H9 (cell line): ENCODE results near the gene NDE1. TPM values are rescaled to one million over a fixed set of nuclear protein-coding genes. Genes with fewer than 3 reads are reported as not detected.

Source experiments
- DNase-seq: peaks from one replicate; pipeline ENCODE4 v3.0.0-alpha.2; 2017
- H2AFZ ChIP-seq: one replicate; pipeline ENCODE4 v1.6.1; 2013; ENCODE audit warnings: mild to moderate bottlenecking, low read length, control low read depth, moderate library complexity
- H2AK5ac ChIP-seq: 2 replicates; pipeline ENCODE4 v1.6.1; 2013; ENCODE audit warnings: low read length, control low read depth, mixed read lengths; ENCODE audit not compliant: insufficient read length
- H2BK120ac ChIP-seq: one replicate; pipeline ENCODE4 v1.6.1; 2013; ENCODE audit warnings: low read depth, mild to moderate bottlenecking, low read length, control low read depth, inconsistent platforms; ENCODE audit not compliant: poor library complexity, severe bottlenecking
- H2BK12ac ChIP-seq: 2 replicates; pipeline ENCODE4 v1.6.1; 2013; ENCODE audit warnings: low read length, control low read depth, mixed read lengths, low read depth; ENCODE audit not compliant: insufficient read length
- H2BK15ac ChIP-seq: 2 replicates; pipeline ENCODE4 v1.6.1; 2013; ENCODE audit warnings: low read depth, low read length, control low read depth
- H2BK20ac ChIP-seq: one replicate; pipeline ENCODE4 v1.6.1; 2013; ENCODE audit warnings: low read depth, mild to moderate bottlenecking, low read length, control low read depth, inconsistent platforms; ENCODE audit not compliant: poor library complexity, severe bottlenecking
- H2BK5ac ChIP-seq: 2 replicates; pipeline ENCODE4 v1.6.1; 2013; ENCODE audit warnings: low read length, control low read depth, mixed read lengths; ENCODE audit not compliant: insufficient read length
- H3K14ac ChIP-seq: 2 replicates; pipeline ENCODE4 v1.6.1; 2013; ENCODE audit warnings: low read length, control low read depth; ENCODE audit not compliant: insufficient read depth
- H3K18ac ChIP-seq: 2 replicates; pipeline ENCODE4 v1.6.1; 2013; ENCODE audit warnings: low read depth, mild to moderate bottlenecking, mixed read lengths, low read length, control low read depth; ENCODE audit not compliant: insufficient read length
- H3K23ac ChIP-seq: 2 replicates; pipeline ENCODE4 v1.6.1; 2013; ENCODE audit warnings: low read length, control low read depth, mixed read lengths, low read depth; ENCODE audit not compliant: insufficient read length
- H3K23me2 ChIP-seq: 2 replicates; pipeline ENCODE4 v1.6.1; 2013; ENCODE audit warnings: low read depth, mild to moderate bottlenecking, mixed read lengths, low read length, control low read depth; ENCODE audit not compliant: insufficient read length, poor library complexity, severe bottlenecking
- H3K27ac ChIP-seq: 2 replicates; pipeline ENCODE4 v1.5.1; 2013; ENCODE audit warnings: low read length, control low read depth, mixed read lengths, low read depth; ENCODE audit not compliant: insufficient read length
- H3K27me3 ChIP-seq: 2 replicates; pipeline ENCODE4 v1.6.1; 2013; ENCODE audit warnings: low read length, control low read depth, inconsistent platforms; ENCODE audit not compliant: insufficient read depth
- H3K4ac ChIP-seq: 2 replicates; pipeline ENCODE4 v1.6.1; 2013; ENCODE audit warnings: low read depth, mild to moderate bottlenecking, control low read depth, inconsistent platforms, low read length, moderate library complexity
- H3K4me1 ChIP-seq: 2 replicates; pipeline ENCODE4 v1.6.1; 2013; ENCODE audit warnings: low read length, control low read depth, inconsistent platforms; ENCODE audit not compliant: insufficient read depth
- H3K4me2 ChIP-seq: 2 replicates; pipeline ENCODE4 v1.6.1; 2013; ENCODE audit warnings: low read length, control low read depth, mixed read lengths; ENCODE audit not compliant: insufficient read length, insufficient read depth
- H3K56ac ChIP-seq: 2 replicates; pipeline ENCODE4 v1.6.1; 2013; ENCODE audit warnings: low read depth, mild to moderate bottlenecking, mixed read lengths, low read length, control low read depth; ENCODE audit not compliant: insufficient read length
- H3K79me1 ChIP-seq: 2 replicates; pipeline ENCODE4 v1.6.1; 2013; ENCODE audit warnings: low read depth, mild to moderate bottlenecking, moderate library complexity, low read length, control low read depth, inconsistent platforms; ENCODE audit not compliant: insufficient read depth, poor library complexity, severe bottlenecking
- H3K79me2 ChIP-seq: 2 replicates; pipeline ENCODE4 v1.6.1; 2013; ENCODE audit warnings: low read length, control low read depth, inconsistent platforms; ENCODE audit not compliant: insufficient read depth
- H3K9ac ChIP-seq: 2 replicates; pipeline ENCODE4 v1.6.1; 2013; ENCODE audit warnings: low read length, control low read depth, mixed read lengths; ENCODE audit not compliant: insufficient read length; ENCODE audit errors: extremely low read depth
- H3K9me3 ChIP-seq: one replicate; pipeline ENCODE4 v1.6.1; 2013; ENCODE audit warnings: low read depth, low read length, inconsistent platforms; ENCODE audit not compliant: control insufficient read depth
- H3T11ph ChIP-seq: one replicate; pipeline ENCODE4 v1.6.1; 2013; ENCODE audit warnings: mild to moderate bottlenecking, low read length, control low read depth, inconsistent platforms
- H4K20me1 ChIP-seq: one replicate; pipeline ENCODE4 v1.6.1; 2013; ENCODE audit not compliant: control insufficient read depth, insufficient read length, insufficient read depth
- H4K5ac ChIP-seq: 2 replicates; pipeline ENCODE4 v1.6.1; 2013; ENCODE audit warnings: low read depth, mild to moderate bottlenecking, mixed read lengths, low read length, control low read depth; ENCODE audit not compliant: insufficient read length
- H4K8ac ChIP-seq: replicated peaks from 2 replicates; pipeline ENCODE4 v1.6.1; 2013; ENCODE audit warnings: low read length, control low read depth, mixed read lengths, low read depth; ENCODE audit not compliant: insufficient read length
- H4K91ac ChIP-seq: 2 replicates; pipeline ENCODE4 v1.6.1; 2013; ENCODE audit warnings: low read depth, mild to moderate bottlenecking, moderate library complexity, mixed read lengths, low read length, control low read depth; ENCODE audit not compliant: insufficient read length
- H3K27ac Mint-ChIP-seq, 3 experiments: 2 replicates in 2 of 3; 3 replicates in 1 of 3; pipeline ENCODE4 v1.8.0; 2020 to 2021; ENCODE audit warnings: mixed read lengths in 3 of 3, mild to moderate bottlenecking in 1 of 3, moderate library complexity in 1 of 3
- H3K27me3 Mint-ChIP-seq: 2 replicates; pipeline ENCODE4 v1.8.0; 2021; ENCODE audit warnings: low read depth, mild to moderate bottlenecking, moderate library complexity, mixed read lengths
- H3K36me3 Mint-ChIP-seq, 3 experiments: 2 replicates in 2 of 3; 3 replicates in 1 of 3; pipeline ENCODE4 v1.8.0; 2020 to 2021; ENCODE audit warnings: low read depth in 3 of 3, mixed read lengths in 3 of 3; ENCODE audit not compliant: insufficient read depth in 1 of 3
- H3K4me1 Mint-ChIP-seq, 2 experiments: 2 replicates each; pipeline ENCODE4 v1.8.0; 2020; ENCODE audit warnings: mixed read lengths in 2 of 2
- H3K4me3 Mint-ChIP-seq, 2 experiments: 2 replicates in 1 of 2; 3 replicates in 1 of 2; pipeline ENCODE4 v1.8.0; 2020 to 2021; ENCODE audit warnings: mild to moderate bottlenecking in 2 of 2, mixed read lengths in 2 of 2, moderate library complexity in 1 of 2
- H3K9me3 Mint-ChIP-seq, 2 experiments: 2 replicates in 1 of 2; 3 replicates in 1 of 2; pipeline ENCODE4 v1.8.0; 2020; ENCODE audit warnings: mild to moderate bottlenecking in 2 of 2, mixed read lengths in 2 of 2, moderate library complexity in 1 of 2
- WGBS: extraction: QIAGEN DNeasy Blood & Tissue Kit; methylation state at CpG from one replicate; pipeline ENCODE4 v1.1.7; 2013; ENCODE audit warnings: missing lambda C conversion rate, low lambda C conversion rate, mixed read lengths; ENCODE audit not compliant: insufficient read length; ENCODE audit errors: extremely low coverage; 5-methylcytosine and 5-hydroxymethylcytosine counted together
- total RNA-seq: library from RNA; stranded (reverse); gene quantifications from 2 replicates; pipeline ENCODE4 v1.2.1, GENCODE V29; 2021
- TF ChIP-seq, protein P1 (sequence below): fragments of 200-600 bp; sonication (generic); conservative IDR thresholded peaks from 3 replicates; pipeline ENCODE4 v1.8.0; 2021; ENCODE audit warnings: antibody characterized with exemption, mild to moderate bottlenecking

The NDE1 gene
- total RNA-seq, 1 experiment from 2014 or later, result 49.6 TPM

DNA sequence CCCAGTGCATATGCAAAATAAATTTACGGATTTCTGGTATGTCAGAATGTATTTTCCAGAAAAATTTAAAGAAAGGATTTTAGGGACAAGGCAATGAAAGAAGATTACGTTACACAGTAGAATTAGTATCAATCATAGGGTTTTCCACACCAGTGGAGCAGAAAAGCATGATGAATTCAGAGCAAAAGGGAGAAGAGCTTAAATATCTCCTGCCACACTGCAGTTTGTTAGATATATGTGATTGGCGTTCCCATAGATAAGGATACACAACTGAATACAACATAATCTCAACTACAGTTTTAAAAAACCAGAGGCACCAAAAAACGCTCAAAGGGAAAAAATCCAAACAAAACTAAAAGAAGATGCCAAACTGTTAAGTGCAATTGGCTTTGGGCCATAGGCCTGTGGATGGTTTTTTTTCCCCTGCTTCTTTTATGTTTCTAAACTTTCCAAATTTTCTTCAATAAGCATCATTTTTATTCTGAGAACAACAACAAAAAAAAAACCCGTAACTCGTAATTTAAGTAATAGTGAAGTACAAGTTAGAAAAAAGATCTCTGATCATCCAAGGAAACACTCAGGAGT is 29.3 kb upstream of the NDE1 start:
- no peak overlapping the region for H3K4me2 ChIP-seq
- no peaks in the 10 kb centered on the region for H3K9me3 ChIP-seq
- Mint-ChIP-seq H3K9me3 (no peaks in the 10 kb centered on the region), H3K4me1 (no peaks in the 10 kb centered on the region), H3K36me3 (peaks cover 30 to 83% (median 65%) of the 10 kb centered on the region in 3 experiments; a peak in 6 of 7 replicates), H3K27ac (no peak overlapping the region), H3K4me3 (no peak overlapping the region), H3K27me3 (no peaks in the 10 kb centered on the region)
- no peak overlapping the region for H4K91ac ChIP-seq
- no peak overlapping the region for H3K18ac ChIP-seq
- no peak overlapping the region for H2BK5ac ChIP-seq
- no peaks in the 10 kb centered on the region for H4K20me1 ChIP-seq
- no peaks in the 10 kb centered on the region for H3K79me1 ChIP-seq
- H3T11ph ChIP-seq, result no peak overlapping the region
- H3K23me2 ChIP-seq, result no peaks in the 10 kb centered on the region
- no peak overlapping the region for H4K8ac ChIP-seq
- no peak overlapping the region for H3K56ac ChIP-seq
- TF ChIP-seq, protein P1, sequence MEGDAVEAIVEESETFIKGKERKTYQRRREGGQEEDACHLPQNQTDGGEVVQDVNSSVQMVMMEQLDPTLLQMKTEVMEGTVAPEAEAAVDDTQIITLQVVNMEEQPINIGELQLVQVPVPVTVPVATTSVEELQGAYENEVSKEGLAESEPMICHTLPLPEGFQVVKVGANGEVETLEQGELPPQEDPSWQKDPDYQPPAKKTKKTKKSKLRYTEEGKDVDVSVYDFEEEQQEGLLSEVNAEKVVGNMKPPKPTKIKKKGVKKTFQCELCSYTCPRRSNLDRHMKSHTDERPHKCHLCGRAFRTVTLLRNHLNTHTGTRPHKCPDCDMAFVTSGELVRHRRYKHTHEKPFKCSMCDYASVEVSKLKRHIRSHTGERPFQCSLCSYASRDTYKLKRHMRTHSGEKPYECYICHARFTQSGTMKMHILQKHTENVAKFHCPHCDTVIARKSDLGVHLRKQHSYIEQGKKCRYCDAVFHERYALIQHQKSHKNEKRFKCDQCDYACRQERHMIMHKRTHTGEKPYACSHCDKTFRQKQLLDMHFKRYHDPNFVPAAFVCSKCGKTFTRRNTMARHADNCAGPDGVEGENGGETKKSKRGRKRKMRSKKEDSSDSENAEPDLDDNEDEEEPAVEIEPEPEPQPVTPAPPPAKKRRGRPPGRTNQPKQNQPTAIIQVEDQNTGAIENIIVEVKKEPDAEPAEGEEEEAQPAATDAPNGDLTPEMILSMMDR, result no peak
- no peak overlapping the region for H3K23ac ChIP-seq
- H3K4me1 ChIP-seq, result no peaks in the 10 kb centered on the region
- no peak for DNase-seq
- H2AFZ ChIP-seq, result no peak overlapping the region
- H2BK12ac ChIP-seq, result no peak overlapping the region
- H3K27me3 ChIP-seq, result no peaks in the 10 kb centered on the region
- H2BK15ac ChIP-seq, result no peak overlapping the region
- H3K27ac ChIP-seq, result no peak overlapping the region
- H3K4ac ChIP-seq, result no peak overlapping the region
- H2AK5ac ChIP-seq, result no peak overlapping the region
- H2BK120ac ChIP-seq, result no peak overlapping the region
- no peak overlapping the region for H3K14ac ChIP-seq
- H2BK20ac ChIP-seq, result no peak overlapping the region
- no peak overlapping the region for H3K9ac ChIP-seq
- H3K79me2 ChIP-seq, result no peaks in the 10 kb centered on the region
- no peak overlapping the region for H4K5ac ChIP-seq
- no CpG with 5 or more reads among the region's 6 CpGs for WGBS
